Transverse colon (tissue), 4 donors: ENCODE measurements around the gene P3H2. TPM values are rescaled to one million over a fixed set of nuclear protein-coding genes. Genes with fewer than 3 reads are reported as not detected.

Source experiments
- DNase-seq: peaks from one replicate; pipeline ENCODE4 v3.0.0-alpha.2; 2019
- H3K27ac ChIP-seq, 4 donors: fragments of 200-600 bp; sonication (generic); 2 replicates each; pipeline ENCODE4 v1.5.1; 2016 to 2018; ENCODE audit warnings: inconsistent platforms in 4 of 4
- H3K27me3 ChIP-seq: fragments of 200-600 bp; sonication (generic); 2 replicates; pipeline ENCODE4 v1.5.1; 2017; ENCODE audit warnings: inconsistent platforms
- H3K36me3 ChIP-seq, 4 donors: fragments of 200-600 bp; sonication (generic); 2 replicates each; pipeline ENCODE4 v1.5.1; 2017 to 2019; ENCODE audit warnings: inconsistent platforms in 4 of 4
- H3K4me1 ChIP-seq, 4 donors: fragments of 200-600 bp; sonication (generic); 2 replicates each; pipeline ENCODE4 v1.5.1; 2017 to 2020; ENCODE audit warnings: inconsistent platforms in 4 of 4
- H3K4me3 ChIP-seq, 4 donors: fragments of 200-600 bp; sonication (generic); 1 replicate in 1 of 4; 2 replicates in 3 of 4; pipeline versions ENCODE4 v1.5.1 to v1.6.1; 2017 to 2019; ENCODE audit warnings: inconsistent platforms in 4 of 4
- H3K9me3 ChIP-seq, 2 donors: fragments of 200-600 bp; sonication (generic); 2 replicates each; pipeline ENCODE4 v1.5.1; 2017 to 2019; ENCODE audit warnings: inconsistent platforms in 2 of 2
- EP300 ChIP-seq: sonication (generic); formaldehyde crosslinking; IDR thresholded peaks from one replicate; pipeline ENCODE4 v1.6.1; 2017; ENCODE audit warnings: antibody characterized with exemption, low read depth
- POLR2A ChIP-seq: fragments of 450-650 bp; IDR thresholded peaks from one replicate; pipeline ENCODE4 v1.6.1; 2016; ENCODE audit warnings: antibody characterized with exemption, mild to moderate bottlenecking, moderate library complexity
- POLR2AphosphoS5 ChIP-seq, 3 donors: sonication (generic); formaldehyde crosslinking; IDR thresholded peaks; one replicate each; pipeline ENCODE4 v1.6.1; 2016; ENCODE audit warnings: antibody characterized with exemption in 3 of 3
- WGBS, 2 donors: methylation state at CpG; one replicate each; pipeline ENCODE4 v1.1.5; 2018; ENCODE audit warnings: low coverage in 1 of 2; 5-methylcytosine and 5-hydroxymethylcytosine counted together
- in situ Hi-C, 4 donors: fragments of 200-750 bp; cut with MboI; loops; one replicate each; pipeline versions ENCODE4 v1.15.0 to v1.15.1; 2017; ENCODE audit warnings: low sequenced_read_pairs in 3 of 4, low pct_ligation_motif_present in 1 of 4, low pct_unique_long_range_greater_than_20kb in 1 of 4
- intact Hi-C: fragments of 100-400 bp; cut with DNase I; formaldehyde crosslinking; loops from one replicate; pipeline ENCODE4 v1.15.1; 2023; ENCODE audit warnings: low total_unique reads
- total RNA-seq, 4 donors: library from RNA; depleted of rRNA; stranded (reverse); fragments of >200 nt; gene quantifications; one replicate each; pipeline ENCODE4 v1.1.0, GENCODE V29; 2016
- TF ChIP-seq, protein P1 (sequence below), 5 experiments: fragments of 200-600 bp in 3 of 5; fragments of 450-650 bp in 2 of 5; sonication (generic) in 3 of 5; IDR thresholded peaks; 1 replicate in 2 of 5; 2 replicates in 3 of 5; pipeline ENCODE4 v1.5.1; 2016 to 2017; ENCODE audit warnings: antibody characterized with exemption in 5 of 5, inconsistent platforms in 3 of 5, mild to moderate bottlenecking in 2 of 5, moderate library complexity in 1 of 5

The P3H2 gene
- total RNA-seq, 4 donors from 2014 or later, result 26.6 to 153 (median 54.3) TPM

DNA sequence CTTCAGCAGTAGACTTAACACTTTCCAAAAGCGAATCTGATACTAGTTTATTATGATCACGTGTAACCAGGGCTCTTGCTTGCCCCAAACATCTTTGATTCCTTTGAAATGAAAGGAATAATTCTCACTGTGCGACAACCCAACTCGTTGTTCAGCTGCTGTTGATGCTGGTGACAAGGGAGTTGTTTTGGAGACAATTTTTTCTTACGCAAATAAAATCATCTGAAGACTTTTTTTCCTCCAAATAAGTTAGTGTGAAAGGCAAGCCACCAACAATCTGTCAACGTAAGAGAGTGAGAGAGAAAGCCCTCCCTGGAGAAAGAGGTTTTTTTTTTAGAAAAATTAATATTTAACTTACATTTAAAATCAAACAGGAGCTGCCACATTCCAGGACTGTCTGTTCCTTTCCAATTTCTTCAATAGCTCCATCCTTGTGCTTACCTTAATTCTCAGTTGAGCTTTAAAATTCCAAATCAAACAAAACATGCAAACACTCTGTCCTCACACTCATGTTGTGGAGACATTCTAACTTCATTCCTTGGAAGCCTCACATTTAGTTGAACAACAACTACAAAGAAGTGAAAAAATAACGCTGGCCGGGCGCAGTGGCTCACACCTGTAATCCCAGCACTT lies 4.9 kb upstream of the P3H2 start:
- DNase-seq, result no peak
- Histone ChIP-seq H3K9me3 (no peaks in the 10 kb centered on the region), H3K4me1 (peaks cover 6 to 17% (median 7%) of the 10 kb centered on the region in 4 donors), H3K4me3 (no peak overlapping the region), H3K36me3 (no peaks in the 10 kb centered on the region), H3K27me3 (no peaks in the 10 kb centered on the region), H3K27ac (no peak overlapping the region)
- in situ Hi-C loops (no loop called here), intact Hi-C loops (no loop called here)
- WGBS, 2 donors, result 64 to 67% methylated on average over 9 of the region's 9 CpGs
- no peak for TF ChIP-seq POLR2AphosphoS5 (IDR thresholded peaks at IDR 0.05)

DNA sequence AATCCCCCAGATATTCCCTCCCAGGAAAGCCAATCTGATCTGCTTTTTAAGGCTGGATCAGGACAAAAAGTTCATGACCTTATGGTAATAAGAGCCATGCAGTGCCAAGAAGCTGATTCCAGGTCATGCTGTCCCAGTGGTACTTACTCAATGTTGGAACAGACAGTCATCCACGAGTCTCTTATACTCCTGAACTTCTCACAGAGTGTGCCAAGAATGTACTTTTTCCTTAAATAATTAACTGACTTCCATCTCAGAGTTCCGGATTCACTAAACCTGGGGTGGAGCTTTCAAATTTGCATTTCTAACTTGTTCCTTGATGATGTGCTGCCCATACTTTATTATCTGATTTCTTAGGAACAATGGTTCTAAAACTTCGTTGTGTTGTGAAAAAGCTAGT lies 3.4 kb upstream of the P3H2 start:
- intact Hi-C loops, result loop anchor here (5.0 kb wide), 1 partner anchor 162 kb away; no protein-coding TSS in a partner anchor
- peaks cover 9% of the 10 kb centered on the region for H3K27me3 ChIP-seq
- in situ Hi-C loops, result no loop called here
- TF ChIP-seq POLR2A, result no peak
- no peak for TF ChIP-seq EP300
- TF ChIP-seq, protein P1, sequence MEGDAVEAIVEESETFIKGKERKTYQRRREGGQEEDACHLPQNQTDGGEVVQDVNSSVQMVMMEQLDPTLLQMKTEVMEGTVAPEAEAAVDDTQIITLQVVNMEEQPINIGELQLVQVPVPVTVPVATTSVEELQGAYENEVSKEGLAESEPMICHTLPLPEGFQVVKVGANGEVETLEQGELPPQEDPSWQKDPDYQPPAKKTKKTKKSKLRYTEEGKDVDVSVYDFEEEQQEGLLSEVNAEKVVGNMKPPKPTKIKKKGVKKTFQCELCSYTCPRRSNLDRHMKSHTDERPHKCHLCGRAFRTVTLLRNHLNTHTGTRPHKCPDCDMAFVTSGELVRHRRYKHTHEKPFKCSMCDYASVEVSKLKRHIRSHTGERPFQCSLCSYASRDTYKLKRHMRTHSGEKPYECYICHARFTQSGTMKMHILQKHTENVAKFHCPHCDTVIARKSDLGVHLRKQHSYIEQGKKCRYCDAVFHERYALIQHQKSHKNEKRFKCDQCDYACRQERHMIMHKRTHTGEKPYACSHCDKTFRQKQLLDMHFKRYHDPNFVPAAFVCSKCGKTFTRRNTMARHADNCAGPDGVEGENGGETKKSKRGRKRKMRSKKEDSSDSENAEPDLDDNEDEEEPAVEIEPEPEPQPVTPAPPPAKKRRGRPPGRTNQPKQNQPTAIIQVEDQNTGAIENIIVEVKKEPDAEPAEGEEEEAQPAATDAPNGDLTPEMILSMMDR (IDR thresholded peaks at IDR 0.05), result no peak
- no peak for TF ChIP-seq POLR2AphosphoS5 (IDR thresholded peaks at IDR 0.05)
- no peak overlapping the region for H3K4me3 ChIP-seq
- no peak overlapping the region for H3K27ac ChIP-seq
- DNase-seq, result no peak
- peaks cover 6 to 25% (median 12%) of the 10 kb centered on the region in 4 donors for H3K4me1 ChIP-seq
- no peaks in the 10 kb centered on the region for H3K36me3 ChIP-seq
- 47 to 53% methylated on average over 3 of the region's 3 CpGs for WGBS, 2 donors
- no peaks in the 10 kb centered on the region for H3K9me3 ChIP-seq

GRCh38 chr3:190122198-190122771 lies 1.6 kb upstream of the P3H2 start:
- 79 to 80% methylated on average over 3 to 8 of the region's 8 CpGs for WGBS, 2 donors
- Histone ChIP-seq H3K27ac (no peak overlapping the region), H3K27me3 (peaks cover 9% of the 10 kb centered on the region), H3K36me3 (no peaks in the 10 kb centered on the region), H3K4me1 (peaks cover 6 to 21% (median 12%) of the 10 kb centered on the region in 4 donors), H3K4me3 (no peak overlapping the region), H3K9me3 (no peaks in the 10 kb centered on the region)
- TF ChIP-seq POLR2AphosphoS5 (IDR thresholded peaks at IDR 0.05) (no peak), POLR2A (no peak), EP300 (no peak)
- TF ChIP-seq, protein P1 (IDR thresholded peaks at IDR 0.05), result no peak
- intact Hi-C loops (loop anchor here (5.0 kb wide), 1 partner anchor 160 kb away; no protein-coding TSS in a partner anchor), in situ Hi-C loops (no loop called here)
- no peak for DNase-seq

GRCh38 chr3:190121383-190121782 lies 686 bp upstream of the P3H2 start:
- peak overlapping the region; percentile 80 to 84 (median 82) for H3K27ac ChIP-seq
- no peak for DNase-seq
- intact Hi-C loops, result loop anchor here (5.0 kb wide), 1 partner anchor 159 kb away; no protein-coding TSS in a partner anchor

More at GRCh38 chr3:190121383-190121782, 686 bp upstream of the P3H2 start:
- no peaks in the 10 kb centered on the region for H3K9me3 ChIP-seq
- H3K27me3 ChIP-seq, result peaks cover 9% of the 10 kb centered on the region
- peaks cover 6 to 17% (median 12%) of the 10 kb centered on the region in 4 donors for H3K4me1 ChIP-seq
- in situ Hi-C loops, result no loop called here
- H3K4me3 ChIP-seq, result peak overlapping the region in 1 of 4 donors; percentile 76
- TF ChIP-seq POLR2A, result no peak
- TF ChIP-seq, protein P1 (IDR thresholded peaks at IDR 0.05), result no peak
- TF ChIP-seq POLR2AphosphoS5 (IDR thresholded peaks at IDR 0.05), result no peak
- no peak for TF ChIP-seq EP300
- WGBS, 2 donors, result 68 to 81% methylated on average over 4 to 12 of the region's 12 CpGs
- no peaks in the 10 kb centered on the region for H3K36me3 ChIP-seq
